ENCODE data around the gene LTBP1. TPM values are rescaled to one million over a fixed set of nuclear protein-coding genes. Genes with fewer than 3 reads are reported as not detected.
A peak's percentile ranks its signal among the peaks of the same experiment; 100 is the strongest.
"Not testable (repeated sequence)": the region's sequence is repeated elsewhere in the genome, so short reads cannot be mapped to it uniquely, and the experiment has no call there.

LTBP1 gene
- total RNA-seq, 2 donors from 2014 or later, result 21.2 to 24.8 TPM

- ATAC-seq (no peak), DNase-seq (no peak)
- intact Hi-C loops (cut with DNase I, micrococcal nuclease), result no loop called here
These were observed 269.2 kb downstream of the LTBP1 start for GRCh38 chr2:33215983-33216382.

DNA sequence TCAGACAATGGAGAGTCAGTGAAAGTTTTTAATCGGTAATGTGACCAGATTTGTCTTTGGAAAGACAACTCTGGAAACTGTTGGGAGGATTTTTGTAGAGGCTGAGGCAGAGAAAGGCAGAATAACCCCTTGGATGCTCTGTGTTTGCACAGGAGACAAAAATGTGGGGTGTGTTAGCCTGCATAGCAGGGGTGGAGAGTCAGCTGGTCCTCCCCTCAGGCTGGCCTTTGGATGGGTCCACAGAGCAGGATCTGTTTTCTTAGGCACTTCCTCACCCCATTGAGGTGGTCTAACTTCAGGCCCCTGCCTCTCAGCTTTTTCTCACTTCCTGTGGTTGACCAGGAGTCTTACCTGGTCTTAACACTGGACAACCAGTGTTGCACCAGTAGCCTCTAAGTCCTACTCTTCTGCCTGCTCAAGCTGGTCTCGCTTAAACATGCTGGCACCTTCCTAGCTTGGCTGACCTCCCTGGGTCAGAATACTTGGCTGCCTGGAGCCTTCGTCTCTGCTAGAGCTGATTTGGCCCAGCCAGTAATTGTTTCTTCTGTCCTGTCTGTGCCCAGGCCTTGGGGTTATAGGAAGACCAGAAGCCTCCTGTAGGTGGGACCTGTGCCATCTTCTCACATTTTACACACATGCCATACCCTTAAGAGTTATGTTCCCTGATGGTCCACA is 269.9 kb downstream of the LTBP1 start:
- no peak for ATAC-seq
- intact Hi-C loops (cut with DNase I, micrococcal nuclease), result no loop called here
- DNase-seq, result peak in 1 of 2 donors; percentile 32

GRCh38 chr2:33217406-33217805 is 270.7 kb downstream of the LTBP1 start:
- ATAC-seq (no peak), DNase-seq (no peak)
- intact Hi-C loops (cut with DNase I, micrococcal nuclease), result no loop called here

GRCh38 chr2:33219114-33219513 is 272.4 kb downstream of the LTBP1 start:
- intact Hi-C loops (cut with DNase I, micrococcal nuclease), result no loop called here
- ATAC-seq (no peak), DNase-seq (no peak)

DNA sequence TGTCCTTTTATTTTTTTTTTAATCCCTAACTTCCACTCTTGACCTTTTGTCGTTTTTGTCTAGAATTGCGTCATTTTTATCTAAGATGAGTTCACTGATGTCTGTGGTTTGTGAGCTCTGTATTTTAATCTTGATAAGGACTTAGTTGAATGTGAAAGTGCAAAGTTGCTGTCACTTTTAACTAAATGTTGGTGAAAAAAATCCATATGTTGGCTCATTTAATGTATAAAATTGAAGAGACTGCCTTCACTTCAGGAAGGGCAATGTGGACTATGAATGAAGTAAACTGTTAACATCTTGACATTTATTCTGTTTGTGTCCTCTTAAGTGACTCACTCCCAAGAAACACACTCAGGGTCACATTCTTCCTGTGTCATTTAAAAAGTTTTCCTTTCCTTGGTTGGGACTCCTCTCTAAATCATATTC is 273.1 kb downstream of the LTBP1 start:
- DNase-seq, result no peak
- intact Hi-C loops (cut with DNase I, micrococcal nuclease), result no loop called here
- ATAC-seq, result no peak

- intact Hi-C loops (cut with DNase I, micrococcal nuclease), result no loop called here
- ATAC-seq, result no peak
- DNase-seq, result no peak
These were observed 273.8 kb downstream of the LTBP1 start for GRCh38 chr2:33220533-33220932.

DNA sequence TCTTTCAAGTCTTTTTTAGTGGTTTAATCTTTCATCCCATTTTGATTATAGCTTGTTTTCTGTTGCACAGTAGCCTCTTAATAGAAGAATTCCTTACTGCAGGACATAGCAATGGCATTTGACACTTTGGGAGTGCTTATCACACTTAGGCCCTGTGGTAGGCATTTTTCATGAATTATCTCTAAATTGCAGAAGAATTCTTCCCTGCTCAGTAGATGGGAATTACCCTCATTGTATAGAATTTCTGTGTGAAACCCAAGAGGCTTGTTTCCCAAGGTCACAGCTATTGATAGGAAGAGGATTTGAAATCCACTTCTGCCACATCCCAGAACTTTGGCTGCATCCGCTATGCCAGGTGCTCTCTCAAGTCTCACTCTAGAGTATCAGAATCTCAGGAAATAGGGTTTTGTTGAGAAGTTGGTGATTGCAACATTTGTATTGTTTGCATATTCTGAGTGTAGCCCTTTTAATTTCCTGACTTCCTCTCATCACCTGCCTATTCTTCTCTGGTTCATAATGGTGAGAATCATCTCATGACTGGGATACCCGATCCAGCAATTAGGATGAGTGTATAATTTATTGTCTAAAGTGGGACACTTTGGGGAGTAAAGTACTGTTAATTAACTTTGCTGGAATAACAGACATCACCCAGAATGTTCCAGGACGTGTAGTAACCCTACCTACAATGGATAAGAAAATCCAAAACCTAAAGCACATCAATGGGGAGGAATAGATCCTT is 274.5 kb downstream of the LTBP1 start:
- ATAC-seq (no peak), DNase-seq (no peak)
- intact Hi-C loops (cut with DNase I, micrococcal nuclease), result no loop called here

DNA sequence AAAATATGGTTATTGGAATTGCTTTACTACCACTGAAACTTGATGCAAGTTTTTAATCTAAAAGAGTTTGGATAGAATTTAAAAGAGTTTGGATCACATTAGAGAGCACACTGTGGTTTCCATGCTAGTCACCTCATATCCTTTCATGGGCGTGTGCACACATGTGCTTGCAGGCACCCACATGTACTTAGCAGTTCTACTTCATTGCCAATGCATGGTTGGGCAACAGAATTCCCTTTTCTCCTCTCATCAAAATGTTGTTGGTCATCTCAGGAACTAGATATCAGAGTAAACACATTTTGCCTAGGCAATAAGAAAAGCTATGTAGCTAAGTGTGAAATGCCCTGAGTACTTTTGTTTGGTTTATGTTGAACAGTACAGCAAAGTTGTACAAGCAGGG is 275.6 kb downstream of the LTBP1 start:
- ATAC-seq (no peak), DNase-seq (no peak)
- intact Hi-C loops (cut with DNase I, micrococcal nuclease), result no loop called here

GRCh38 chr2:33223856-33224255 is 277.1 kb downstream of the LTBP1 start:
- intact Hi-C loops (cut with DNase I, micrococcal nuclease), result no loop called here

GRCh38 chr2:33225350-33225749 is 278.6 kb downstream of the LTBP1 start:
- no peak for ATAC-seq
- DNase-seq, result no peak
- intact Hi-C loops (cut with DNase I, micrococcal nuclease), result no loop called here

More at GRCh38 chr2:33223856-33224255, 277.1 kb downstream of the LTBP1 start:
- DNase-seq, result no peak
- no peak for ATAC-seq

- no peak for ATAC-seq
- intact Hi-C loops (cut with DNase I, micrococcal nuclease), result no loop called here
These were observed 279.8 kb downstream of the LTBP1 start for GRCh38 chr2:33226546-33226945.

GRCh38 chr2:33229646-33230045 is 282.9 kb downstream of the LTBP1 start:
- ATAC-seq (no peak), DNase-seq (no peak)
- intact Hi-C loops (cut with DNase I, micrococcal nuclease), result no loop called here

More at GRCh38 chr2:33226546-33226945, 279.8 kb downstream of the LTBP1 start:
- no peak for DNase-seq

DNA sequence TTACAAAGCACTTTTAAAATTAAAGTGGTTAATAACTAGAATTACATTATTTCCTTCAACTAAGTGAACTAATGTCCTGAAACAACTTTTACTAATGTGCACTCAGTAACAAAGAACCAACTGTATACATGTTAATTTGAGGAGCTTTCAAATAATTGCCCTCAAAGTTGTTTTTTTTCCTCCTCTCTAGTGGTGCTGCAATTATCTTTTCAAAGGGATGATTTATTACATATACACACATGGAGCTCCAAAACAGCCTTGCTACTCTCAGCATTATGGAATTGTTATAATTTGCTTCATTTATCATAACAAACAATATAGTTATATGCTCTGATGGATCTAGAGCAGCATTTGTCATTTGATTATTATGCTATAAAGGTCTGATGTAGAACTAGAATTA is 283.4 kb downstream of the LTBP1 start:
- no peak for DNase-seq
- intact Hi-C loops (cut with DNase I, micrococcal nuclease), result no loop called here
- no peak for ATAC-seq

- DNase-seq (no peak), ATAC-seq (no peak)
- intact Hi-C loops (cut with DNase I, micrococcal nuclease), result no loop called here
These were observed 284.1 kb downstream of the LTBP1 start for GRCh38 chr2:33230842-33231241.

DNA sequence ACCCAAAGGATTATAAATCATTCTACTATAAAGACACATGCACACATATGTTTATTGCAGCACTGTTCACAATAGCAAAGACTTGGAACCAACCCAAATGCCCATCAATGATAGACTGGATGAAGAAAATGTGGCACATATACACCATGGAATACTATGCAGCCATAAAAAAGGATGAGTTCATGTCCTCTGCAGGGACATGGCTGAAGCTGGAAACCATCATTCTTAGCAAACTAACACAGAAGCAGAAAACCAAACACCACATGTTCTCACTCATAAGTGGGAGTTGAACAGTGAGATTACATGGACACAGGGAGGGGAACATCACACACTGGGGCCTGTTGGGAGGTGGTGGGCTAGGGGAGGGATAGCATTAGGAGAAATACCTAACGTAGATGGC is 288.8 kb downstream of the LTBP1 start:
- ATAC-seq; DNase-seq; intact Hi-C loops (cut with DNase I, micrococcal nuclease): not testable (repeated sequence)

DNA sequence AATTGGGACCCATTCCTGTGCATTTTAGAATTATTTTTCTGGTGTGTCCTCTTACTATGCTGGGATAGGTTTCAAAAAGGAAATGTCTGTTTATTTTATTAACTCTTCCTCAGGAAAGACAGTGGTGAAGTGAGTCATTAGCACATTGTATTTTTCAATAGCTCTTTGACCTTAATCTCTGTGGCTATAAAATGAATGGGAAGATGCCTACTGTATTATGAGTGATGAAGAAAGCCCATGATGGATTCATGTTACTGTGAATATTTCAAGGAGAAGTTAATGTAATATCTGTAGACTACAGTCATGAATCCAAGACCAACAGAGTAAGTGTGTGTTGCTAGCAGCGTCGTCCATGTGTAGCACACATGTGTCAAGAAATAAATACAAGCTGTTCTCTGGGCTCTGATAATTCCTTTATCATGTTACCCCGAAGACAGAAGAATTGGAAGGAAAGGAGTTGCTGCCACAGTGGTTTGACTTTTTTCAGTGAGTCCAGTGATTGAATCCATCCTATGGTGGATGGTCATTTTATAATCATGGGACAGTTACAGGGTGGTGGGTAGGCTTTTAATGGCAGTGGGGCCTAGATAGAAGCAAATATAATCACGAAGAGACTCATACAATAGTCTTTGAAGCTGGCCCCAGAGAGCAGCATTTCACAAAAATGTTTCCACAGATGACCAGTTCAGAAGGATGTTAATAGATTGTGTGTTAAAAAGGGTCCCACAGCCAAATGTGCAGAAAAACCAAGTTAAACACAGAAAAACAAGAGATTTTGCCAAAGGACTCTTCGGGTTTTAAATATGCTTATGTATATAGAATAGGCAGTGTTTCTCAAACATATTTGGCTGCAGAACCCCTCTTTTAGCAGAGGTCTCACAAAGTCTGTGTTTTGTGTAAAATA is 290.0 kb downstream of the LTBP1 start:
- no peak for ATAC-seq
- intact Hi-C loops (cut with DNase I, micrococcal nuclease), result no loop called here
- DNase-seq, result no peak

DNA sequence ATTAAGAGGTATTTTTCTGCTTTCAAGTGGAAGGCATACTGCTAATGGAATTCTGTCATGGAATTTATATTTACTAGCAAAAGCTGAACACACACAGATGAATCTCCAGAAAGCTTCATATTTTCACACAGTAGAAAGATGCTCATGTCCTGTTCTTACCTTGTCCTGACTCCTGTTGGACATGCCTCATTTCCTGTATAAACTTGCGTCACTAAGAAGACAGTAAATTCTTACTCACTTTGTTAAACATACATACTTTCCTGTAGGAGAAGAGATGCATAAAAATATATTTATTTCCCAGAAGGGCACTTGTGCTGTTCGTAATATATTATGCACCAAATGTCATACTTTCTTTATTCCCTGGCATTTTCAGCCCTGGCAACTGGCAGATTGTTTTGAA is 291.4 kb downstream of the LTBP1 start:
- intact Hi-C loops (cut with DNase I, micrococcal nuclease), result no loop called here
- DNase-seq (no peak), ATAC-seq (no peak)

GRCh38 chr2:33240178-33240577 is 293.4 kb downstream of the LTBP1 start:
- ATAC-seq, result peak; percentile 51
- no peak for DNase-seq

DNA sequence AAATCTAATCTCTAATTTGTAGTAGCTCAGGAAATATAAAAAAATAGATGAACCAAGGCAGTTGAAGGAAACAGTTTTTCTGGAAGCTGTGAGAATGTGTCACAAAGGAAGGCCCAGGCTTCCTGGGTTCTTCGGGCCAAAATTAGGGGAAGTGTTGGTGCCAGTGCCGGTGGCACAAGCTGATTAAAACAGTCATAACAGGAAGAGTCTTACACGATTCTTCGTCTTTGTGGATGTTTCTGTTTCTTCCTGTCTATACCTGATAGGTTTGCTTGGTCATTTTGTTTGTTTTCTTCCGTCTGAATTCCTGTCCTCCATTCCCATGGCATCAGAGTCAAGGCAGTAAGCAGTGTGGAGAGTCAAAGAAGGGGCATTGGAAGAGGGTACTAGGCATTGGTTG is 294.3 kb downstream of the LTBP1 start:
- intact Hi-C loops (cut with DNase I, micrococcal nuclease), result no loop called here
- ATAC-seq (no peak), DNase-seq (no peak)

More at GRCh38 chr2:33240178-33240577, 293.4 kb downstream of the LTBP1 start:
- intact Hi-C loops (cut with DNase I, micrococcal nuclease), result no loop called here

GRCh38 chr2:33241581-33241980 is 294.8 kb downstream of the LTBP1 start:
- DNase-seq (no peak), ATAC-seq (no peak)
- intact Hi-C loops (cut with DNase I, micrococcal nuclease), result no loop called here

All from left colon (tissue), 2 donors.